ENCODE data around the gene CTRL.
"Not testable (repeated sequence)": the region's sequence is repeated elsewhere in the genome, so short reads cannot be mapped to it uniquely, and the experiment has no call there.

DNA sequence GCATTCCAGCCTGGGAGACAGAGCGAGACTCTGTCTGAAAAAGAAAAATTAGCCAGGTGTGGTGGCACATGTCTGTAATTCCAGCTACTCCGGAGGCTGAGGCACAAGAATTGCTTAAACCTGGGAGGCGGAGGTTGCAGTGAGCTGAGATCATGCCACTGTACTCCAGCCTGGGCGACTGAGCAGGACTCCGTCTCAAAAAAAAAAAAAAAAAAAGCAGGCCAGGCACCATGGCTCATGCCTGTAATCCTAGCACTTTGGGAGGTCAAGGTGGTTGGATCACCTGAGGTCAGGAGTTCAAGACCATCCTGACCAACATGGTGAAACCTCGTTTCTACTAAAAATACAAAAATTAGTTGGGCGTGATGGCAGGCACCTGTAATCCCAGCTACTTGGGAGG is 40.6 kb upstream of the CTRL start:
- not testable (repeated sequence) for TF ChIP-seq EZH2 (IDR thresholded peaks at IDR 0.05; ENCODE audit: borderline replicate concordance, low read length)
- TF ChIP-seq, protein P1, sequence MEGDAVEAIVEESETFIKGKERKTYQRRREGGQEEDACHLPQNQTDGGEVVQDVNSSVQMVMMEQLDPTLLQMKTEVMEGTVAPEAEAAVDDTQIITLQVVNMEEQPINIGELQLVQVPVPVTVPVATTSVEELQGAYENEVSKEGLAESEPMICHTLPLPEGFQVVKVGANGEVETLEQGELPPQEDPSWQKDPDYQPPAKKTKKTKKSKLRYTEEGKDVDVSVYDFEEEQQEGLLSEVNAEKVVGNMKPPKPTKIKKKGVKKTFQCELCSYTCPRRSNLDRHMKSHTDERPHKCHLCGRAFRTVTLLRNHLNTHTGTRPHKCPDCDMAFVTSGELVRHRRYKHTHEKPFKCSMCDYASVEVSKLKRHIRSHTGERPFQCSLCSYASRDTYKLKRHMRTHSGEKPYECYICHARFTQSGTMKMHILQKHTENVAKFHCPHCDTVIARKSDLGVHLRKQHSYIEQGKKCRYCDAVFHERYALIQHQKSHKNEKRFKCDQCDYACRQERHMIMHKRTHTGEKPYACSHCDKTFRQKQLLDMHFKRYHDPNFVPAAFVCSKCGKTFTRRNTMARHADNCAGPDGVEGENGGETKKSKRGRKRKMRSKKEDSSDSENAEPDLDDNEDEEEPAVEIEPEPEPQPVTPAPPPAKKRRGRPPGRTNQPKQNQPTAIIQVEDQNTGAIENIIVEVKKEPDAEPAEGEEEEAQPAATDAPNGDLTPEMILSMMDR (conservative IDR thresholded peaks at IDR 0.05 in 1 of 2, IDR thresholded peaks at IDR 0.05 in 1 of 2; ENCODE audit: extremely low read depth in 1 of 2, insufficient read depth in 1 of 2, low read depth in 1 of 2, low read length in 2 of 2): not testable (repeated sequence)
